Activated T-cell treated with anti-CD3 and anti-CD28 coated beads, Interleukin-2, amount 50 U/mL, for 24 hours (primary cell): Measurements from ENCODE around the gene CARD11.
"Not testable (repeated sequence)": the region's sequence is repeated elsewhere in the genome, so short reads cannot be mapped to it uniquely, and the experiment has no call there.

Source experiments
- DNase-seq: peaks from one replicate; pipeline ENCODE4 v3.0.0-alpha.2; 2020
- H3K27ac Mint-ChIP-seq: 2 replicates; pipeline ENCODE4 v1.8.0; 2020; ENCODE audit warnings: mild to moderate bottlenecking, mixed read lengths
- H3K27me3 Mint-ChIP-seq: 2 replicates; pipeline ENCODE4 v1.8.0; 2020; ENCODE audit warnings: mixed read lengths
- H3K36me3 Mint-ChIP-seq: 2 replicates; pipeline ENCODE4 v1.8.0; 2020; ENCODE audit warnings: low read depth, mixed read lengths
- H3K4me1 Mint-ChIP-seq: 2 replicates; pipeline ENCODE4 v1.8.0; 2020; ENCODE audit warnings: low read depth, mixed read lengths
- H3K4me3 Mint-ChIP-seq: 2 replicates; pipeline ENCODE4 v1.8.0; 2020; ENCODE audit warnings: mild to moderate bottlenecking, moderate library complexity, mixed read lengths
- H3K9me3 Mint-ChIP-seq: 2 replicates; pipeline ENCODE4 v1.8.0; 2020; ENCODE audit warnings: mixed read lengths

CARD11 gene

DNA sequence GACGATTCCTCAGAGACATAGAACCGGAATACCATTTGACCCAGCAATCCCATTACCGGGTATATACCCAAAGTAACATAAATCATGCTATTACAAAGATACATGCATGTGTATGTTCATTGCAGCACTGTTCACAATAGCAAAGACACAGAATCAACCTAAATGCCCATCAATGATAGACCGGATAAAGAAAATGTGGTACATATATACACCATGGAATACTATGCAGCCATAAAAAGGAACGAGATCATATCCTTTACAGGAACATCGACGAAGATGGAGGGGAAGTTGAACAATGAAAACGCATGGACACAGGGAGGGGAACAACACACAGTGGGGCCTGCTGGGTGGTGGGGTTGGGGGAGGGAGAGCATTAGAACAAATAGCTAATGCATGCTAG is 22.4 kb downstream of the CARD11 start:
- H3K4me3 Mint-ChIP-seq, H3K27me3 Mint-ChIP-seq, H3K27ac Mint-ChIP-seq, DNase-seq: not testable (repeated sequence)
- Mint-ChIP-seq H3K4me1 (peaks cover 49% of the 10 kb centered on the region), H3K36me3 (peaks cover 90% of the 10 kb centered on the region), H3K9me3 (peaks cover 35% of the 10 kb centered on the region)

- H3K4me3 Mint-ChIP-seq, result no peak overlapping the region
- DNase-seq, result no peak
- H3K36me3 Mint-ChIP-seq, result peaks cover 90% of the 10 kb centered on the region
- no peaks in the 10 kb centered on the region for H3K27me3 Mint-ChIP-seq
- peaks cover 29% of the 10 kb centered on the region for H3K9me3 Mint-ChIP-seq
- H3K27ac Mint-ChIP-seq, result peak overlapping the region; percentile 27
- peaks cover 51% of the 10 kb centered on the region for H3K4me1 Mint-ChIP-seq
Measured at GRCh38 chr7:3020416-3020815, 23.3 kb downstream of the CARD11 start.

DNA sequence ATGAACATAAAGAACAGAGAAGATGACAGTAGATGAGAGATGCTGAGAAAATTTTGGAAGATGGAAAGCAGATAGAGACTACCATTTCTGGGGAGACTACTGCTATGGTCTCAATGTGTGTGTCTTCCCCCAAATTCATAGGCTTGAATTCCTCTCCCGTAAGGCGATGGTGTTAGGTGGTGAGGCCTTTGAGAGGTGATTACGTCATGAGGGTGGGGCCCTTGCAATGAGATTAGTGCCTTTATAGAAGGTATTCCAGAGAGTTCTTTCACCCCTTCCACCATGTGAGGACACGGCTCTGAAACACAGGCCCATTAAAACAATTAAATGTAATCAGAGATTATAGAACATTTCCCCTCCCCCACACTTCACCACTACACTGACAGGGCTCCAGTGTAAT is 23.9 kb downstream of the CARD11 start:
- no peaks in the 10 kb centered on the region for H3K27me3 Mint-ChIP-seq
- peaks cover 48% of the 10 kb centered on the region for H3K4me1 Mint-ChIP-seq
- DNase-seq, result no peak
- H3K36me3 Mint-ChIP-seq, result peaks cover 90% of the 10 kb centered on the region
- H3K9me3 Mint-ChIP-seq, result peaks cover 26% of the 10 kb centered on the region
- H3K27ac Mint-ChIP-seq, result peak overlapping the region; percentile 41
- H3K4me3 Mint-ChIP-seq, result no peak overlapping the region

- Mint-ChIP-seq H3K36me3 (peaks cover 78% of the 10 kb centered on the region), H3K9me3 (no peaks in the 10 kb centered on the region), H3K4me3 (no peak overlapping the region), H3K27me3 (no peaks in the 10 kb centered on the region), H3K4me1 (peaks cover 62% of the 10 kb centered on the region), H3K27ac (peak overlapping the region; percentile 70)
- DNase-seq, result peak; percentile 20
Measured at GRCh38 chr7:3013975-3014792, 29.5 kb downstream of the CARD11 start.

GRCh38 chr7:3011211-3011852 is 32.3 kb downstream of the CARD11 start:
- H3K4me3 Mint-ChIP-seq, result peak overlapping the region; percentile 26
- peaks cover 76% of the 10 kb centered on the region for H3K4me1 Mint-ChIP-seq

GRCh38 chr7:3010161-3010560 is 33.5 kb downstream of the CARD11 start:
- H3K9me3 Mint-ChIP-seq, result no peaks in the 10 kb centered on the region
- H3K4me3 Mint-ChIP-seq, result peak overlapping the region; percentile 49
- H3K27me3 Mint-ChIP-seq, result no peaks in the 10 kb centered on the region
- peaks cover 74% of the 10 kb centered on the region for H3K36me3 Mint-ChIP-seq
- DNase-seq, result no peak
- H3K27ac Mint-ChIP-seq, result peak overlapping the region; percentile 86
- peaks cover 74% of the 10 kb centered on the region for H3K4me1 Mint-ChIP-seq

More at GRCh38 chr7:3011211-3011852, 32.3 kb downstream of the CARD11 start:
- no peaks in the 10 kb centered on the region for H3K27me3 Mint-ChIP-seq
- no peaks in the 10 kb centered on the region for H3K9me3 Mint-ChIP-seq
- H3K27ac Mint-ChIP-seq, result peak overlapping the region; percentile 86
- DNase-seq, result peak; percentile 22
- H3K36me3 Mint-ChIP-seq, result peaks cover 78% of the 10 kb centered on the region

DNA sequence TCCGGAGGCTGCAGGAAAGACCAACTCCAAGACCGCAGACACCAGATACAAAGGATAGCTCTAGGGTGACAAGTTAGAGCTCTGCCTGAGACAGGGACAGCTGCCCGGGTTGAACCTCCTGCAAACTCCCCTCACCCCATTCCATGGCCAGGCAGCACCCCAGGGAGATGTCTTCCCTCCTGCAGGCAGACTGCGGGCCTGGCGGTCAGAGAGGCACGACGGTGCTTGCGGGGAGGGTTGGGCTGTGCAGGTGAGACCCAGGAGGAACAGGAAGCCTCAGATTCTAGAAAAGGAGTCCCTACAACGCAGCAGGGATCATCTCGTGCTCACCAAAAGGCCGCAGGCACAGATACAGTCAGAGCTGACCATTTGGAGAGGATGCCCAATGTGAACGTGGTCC is 34.6 kb downstream of the CARD11 start:
- H3K27me3 Mint-ChIP-seq, result no peaks in the 10 kb centered on the region
- DNase-seq, result peak; percentile 13
- peak overlapping the region; percentile 71 for H3K27ac Mint-ChIP-seq
- H3K36me3 Mint-ChIP-seq, result peaks cover 64% of the 10 kb centered on the region
- H3K4me1 Mint-ChIP-seq, result peaks cover 74% of the 10 kb centered on the region
- no peaks in the 10 kb centered on the region for H3K9me3 Mint-ChIP-seq
- H3K4me3 Mint-ChIP-seq, result no peak overlapping the region

- Mint-ChIP-seq H3K27me3 (no peaks in the 10 kb centered on the region), H3K9me3 (no peaks in the 10 kb centered on the region), H3K36me3 (peaks cover 64% of the 10 kb centered on the region), H3K4me1 (peaks cover 74% of the 10 kb centered on the region), H3K4me3 (no peak overlapping the region), H3K27ac (peak overlapping the region; percentile 53)
- DNase-seq, result no peak
Measured at GRCh38 chr7:3008386-3008785, 35.3 kb downstream of the CARD11 start.

DNA sequence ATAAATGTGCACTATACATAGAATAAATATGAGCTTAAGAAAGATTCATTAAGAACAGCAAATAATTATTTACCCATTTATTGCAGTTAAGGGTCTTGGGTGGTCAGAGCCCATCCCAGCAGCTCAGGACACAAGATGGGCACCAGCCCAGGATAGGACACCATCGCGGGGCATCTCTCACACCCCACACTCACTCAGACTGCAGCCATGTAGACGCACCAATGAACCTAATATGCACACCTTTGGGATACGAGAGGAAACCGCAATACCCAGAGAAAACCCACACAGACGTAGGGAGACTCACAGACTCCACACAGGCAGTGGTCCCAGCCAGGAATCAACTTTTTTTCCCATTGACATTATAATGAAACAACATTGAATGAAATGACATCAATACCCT is 36.0 kb downstream of the CARD11 start:
- Mint-ChIP-seq H3K4me3 (no peak overlapping the region), H3K4me1 (peaks cover 67% of the 10 kb centered on the region), H3K27me3 (no peaks in the 10 kb centered on the region), H3K27ac (peak overlapping the region; percentile 11), H3K9me3 (no peaks in the 10 kb centered on the region), H3K36me3 (peaks cover 61% of the 10 kb centered on the region)
- peak; percentile 7 for DNase-seq

DNA sequence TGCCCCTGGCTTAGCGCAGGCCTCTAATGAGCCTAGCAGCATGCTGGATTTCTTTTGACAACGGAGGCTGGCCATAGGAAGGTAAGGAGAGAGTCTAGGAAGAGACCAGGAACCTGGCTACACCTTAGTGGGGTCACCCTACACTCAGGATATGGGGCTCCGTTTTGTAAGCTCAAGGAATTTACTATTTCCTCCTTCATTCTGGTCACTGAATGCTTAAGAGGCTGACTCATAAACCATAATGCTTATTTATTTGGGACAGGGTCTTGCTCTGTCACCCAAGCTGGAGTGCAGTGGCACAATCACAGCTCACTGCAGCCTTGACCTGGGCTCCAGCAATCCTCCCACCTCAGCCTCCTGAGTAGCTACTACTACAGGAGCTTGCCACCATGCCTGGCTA is 38.4 kb downstream of the CARD11 start:
- DNase-seq, result peak; percentile 19
- Mint-ChIP-seq H3K27me3 (no peaks in the 10 kb centered on the region), H3K4me1 (peaks cover 55% of the 10 kb centered on the region), H3K27ac (no peak overlapping the region), H3K36me3 (peaks cover 72% of the 10 kb centered on the region), H3K9me3 (no peaks in the 10 kb centered on the region), H3K4me3 (no peak overlapping the region)

GRCh38 chr7:3003936-3004335 is 39.7 kb downstream of the CARD11 start:
- Mint-ChIP-seq H3K9me3 (no peaks in the 10 kb centered on the region), H3K4me3 (no peak overlapping the region), H3K27ac (no peak overlapping the region), H3K27me3 (no peaks in the 10 kb centered on the region), H3K4me1 (peaks cover 56% of the 10 kb centered on the region), H3K36me3 (peaks cover 76% of the 10 kb centered on the region)
- peak; percentile 17 for DNase-seq

DNA sequence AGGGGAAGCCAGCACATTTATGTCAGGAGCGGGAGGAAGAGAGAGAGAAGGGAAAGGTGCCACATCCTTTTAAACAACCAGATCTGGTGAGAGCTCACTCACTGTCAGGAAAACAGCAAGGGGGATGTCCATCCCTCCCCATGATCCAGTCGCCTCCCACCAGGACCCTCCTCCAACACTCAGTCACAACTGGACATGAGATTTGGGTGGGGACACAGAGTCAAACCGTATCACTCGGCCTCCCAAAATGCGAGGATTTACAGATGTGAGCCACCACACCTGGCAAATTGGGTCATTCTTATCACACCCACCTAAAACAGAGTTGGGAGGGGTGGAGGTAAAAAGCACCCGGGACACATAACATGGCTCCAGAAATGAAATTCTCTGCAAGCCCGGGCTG is 41.0 kb downstream of the CARD11 start:
- Mint-ChIP-seq H3K27ac (no peak overlapping the region), H3K36me3 (peaks cover 71% of the 10 kb centered on the region), H3K4me1 (peaks cover 47% of the 10 kb centered on the region), H3K4me3 (no peak overlapping the region), H3K9me3 (no peaks in the 10 kb centered on the region), H3K27me3 (no peaks in the 10 kb centered on the region)
- peak; percentile 7 for DNase-seq

DNA sequence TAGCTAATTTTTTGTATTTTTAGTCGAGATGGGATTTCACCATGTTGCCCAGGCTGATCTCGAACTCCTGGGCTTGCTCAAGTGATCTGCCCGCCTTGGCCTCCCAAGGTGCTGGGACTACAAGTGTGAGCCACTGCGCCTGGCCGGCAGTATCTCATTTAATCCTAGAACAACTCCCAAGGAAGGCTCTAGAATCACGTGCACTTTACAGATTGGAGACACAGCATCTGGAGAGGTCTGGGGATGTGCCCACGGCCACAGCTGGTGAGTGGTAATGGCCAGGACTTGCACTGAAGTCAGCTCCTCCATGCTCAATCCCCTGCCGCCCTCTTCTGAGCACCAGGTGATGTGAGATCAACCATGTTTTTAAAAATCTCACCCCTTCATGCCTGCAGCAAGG is 43.1 kb downstream of the CARD11 start:
- Mint-ChIP-seq H3K4me1 (peaks cover 33% of the 10 kb centered on the region), H3K36me3 (peaks cover 71% of the 10 kb centered on the region), H3K4me3 (no peak overlapping the region), H3K9me3 (peaks cover 10% of the 10 kb centered on the region), H3K27me3 (no peaks in the 10 kb centered on the region), H3K27ac (peak overlapping the region; percentile 40)
- DNase-seq, result peak; percentile 11

GRCh38 chr7:2999078-2999500 is 44.6 kb downstream of the CARD11 start:
- Mint-ChIP-seq H3K4me3 (no peak overlapping the region), H3K36me3 (peaks cover 85% of the 10 kb centered on the region)
- DNase-seq, result peak; percentile 16

GRCh38 chr7:2997014-2997413 is 46.7 kb downstream of the CARD11 start:
- Mint-ChIP-seq H3K27ac (no peak overlapping the region), H3K36me3 (peaks cover 89% of the 10 kb centered on the region), H3K4me3 (no peak overlapping the region), H3K9me3 (peaks cover 21% of the 10 kb centered on the region), H3K4me1 (peaks cover 34% of the 10 kb centered on the region), H3K27me3 (no peaks in the 10 kb centered on the region)
- DNase-seq, result no peak

More at GRCh38 chr7:2999078-2999500, 44.6 kb downstream of the CARD11 start:
- peaks cover 35% of the 10 kb centered on the region for H3K4me1 Mint-ChIP-seq
- H3K27me3 Mint-ChIP-seq, result no peaks in the 10 kb centered on the region
- peak overlapping the region; percentile 56 for H3K27ac Mint-ChIP-seq
- H3K9me3 Mint-ChIP-seq, result peaks cover 21% of the 10 kb centered on the region
